GM19455 (cell line): ENCODE data around the gene HNRNPH1.
"Not testable (repeated sequence)": the region's sequence is repeated elsewhere in the genome, so short reads cannot be mapped to it uniquely, and the experiment has no call there.

ENCODE experiments used
- ATAC-seq: cut with Tn5 transposase; IDR thresholded peaks from one replicate; pipeline ENCODE4 v1.9.1; 2021; ENCODE audit not compliant: unreplicated experiment

Gene HNRNPH1, protein sequence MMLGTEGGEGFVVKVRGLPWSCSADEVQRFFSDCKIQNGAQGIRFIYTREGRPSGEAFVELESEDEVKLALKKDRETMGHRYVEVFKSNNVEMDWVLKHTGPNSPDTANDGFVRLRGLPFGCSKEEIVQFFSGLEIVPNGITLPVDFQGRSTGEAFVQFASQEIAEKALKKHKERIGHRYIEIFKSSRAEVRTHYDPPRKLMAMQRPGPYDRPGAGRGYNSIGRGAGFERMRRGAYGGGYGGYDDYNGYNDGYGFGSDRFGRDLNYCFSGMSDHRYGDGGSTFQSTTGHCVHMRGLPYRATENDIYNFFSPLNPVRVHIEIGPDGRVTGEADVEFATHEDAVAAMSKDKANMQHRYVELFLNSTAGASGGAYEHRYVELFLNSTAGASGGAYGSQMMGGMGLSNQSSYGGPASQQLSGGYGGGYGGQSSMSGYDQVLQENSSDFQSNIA

DNA sequence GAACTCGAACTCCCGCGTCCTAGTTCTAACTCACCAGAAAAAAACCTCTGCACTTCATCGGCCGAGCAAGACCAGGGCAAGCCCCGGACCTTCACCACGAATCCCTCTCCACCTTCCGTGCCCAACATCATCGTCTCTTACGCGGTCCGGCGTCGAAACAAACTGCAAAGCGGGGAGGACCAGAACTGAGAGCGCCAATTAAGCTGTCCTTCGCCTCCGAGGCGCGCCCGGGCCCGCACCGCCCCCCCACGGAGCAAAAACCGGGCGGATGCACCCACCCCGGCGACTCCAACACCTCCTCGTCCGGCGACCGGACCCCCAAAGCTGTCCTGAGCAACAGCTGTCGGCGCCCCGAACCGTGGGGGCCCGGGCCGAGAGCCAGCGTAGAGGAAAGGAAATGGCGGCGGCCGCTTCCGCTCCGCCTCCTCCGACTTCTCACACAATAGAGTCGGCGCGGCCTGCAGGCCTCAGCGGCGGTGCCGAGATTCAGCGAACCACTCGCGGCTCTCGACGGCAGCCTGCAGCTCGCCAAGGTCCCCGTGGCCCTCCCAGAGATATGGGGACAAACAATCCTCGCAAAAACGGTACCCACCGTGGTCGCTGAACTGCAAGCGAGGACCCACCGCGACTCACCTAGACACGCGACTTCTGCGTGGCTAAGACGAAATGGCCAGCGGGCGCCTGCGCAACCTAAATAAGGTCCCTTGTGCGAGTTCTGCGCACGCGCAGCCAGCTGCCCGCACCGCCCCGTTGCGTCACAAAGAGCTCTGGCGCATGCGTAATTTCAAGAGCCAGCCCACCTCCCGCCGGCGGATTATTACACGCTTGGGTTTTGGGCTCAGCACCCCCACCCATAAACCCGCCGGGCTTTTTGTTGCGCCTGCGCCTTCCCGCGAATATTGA, at the start of gene HNRNPH1:
Gene HNRNPH1 (minus strand): TSS at position 669 of the 903 bp plus-strand sequence. CDS start 538 bp downstream, at position 131.
- peak; percentile 60 for ATAC-seq

DNA sequence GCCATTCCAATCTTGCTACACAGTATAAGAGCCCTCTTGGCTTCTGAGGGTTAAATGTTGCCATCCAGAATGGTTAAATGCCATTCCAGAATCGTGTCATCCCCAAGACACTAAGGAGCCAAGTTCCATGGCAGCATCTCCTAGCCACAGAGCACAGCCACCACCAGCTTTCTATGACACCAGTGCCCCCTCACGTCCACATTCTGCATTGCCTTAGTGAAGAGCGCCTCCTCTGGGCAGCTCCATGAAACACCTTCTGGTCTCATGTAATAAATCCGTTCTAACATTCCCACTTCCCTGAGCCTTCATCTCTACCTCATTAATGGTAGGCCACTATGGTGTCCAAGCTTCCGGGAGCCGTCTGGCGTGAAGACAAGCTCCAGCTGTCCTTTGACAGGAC, 44.9 kb upstream of the HNRNPH1 start:
- ATAC-seq, result peak; percentile 61

DNA sequence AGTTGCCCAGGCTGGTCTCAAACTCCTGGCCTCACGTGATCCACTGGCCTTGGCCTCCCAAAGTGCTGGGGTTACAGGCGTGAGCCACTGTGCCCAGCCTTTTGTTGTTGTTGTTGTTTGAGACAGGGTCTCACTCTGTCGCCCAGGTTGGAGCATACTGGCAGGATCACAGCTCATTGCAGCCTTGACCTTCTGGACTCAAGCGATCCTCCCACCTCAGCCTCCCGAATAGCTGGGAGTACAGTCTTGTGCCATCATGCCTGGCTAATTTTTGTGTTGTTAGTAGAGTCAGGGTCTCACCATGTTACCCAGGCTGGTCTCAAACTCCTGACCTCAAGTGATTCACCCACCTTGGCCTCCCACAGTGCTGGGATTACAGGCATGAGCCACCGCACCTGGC, 38.2 kb upstream of the HNRNPH1 start:
- not testable (repeated sequence) for ATAC-seq

DNA sequence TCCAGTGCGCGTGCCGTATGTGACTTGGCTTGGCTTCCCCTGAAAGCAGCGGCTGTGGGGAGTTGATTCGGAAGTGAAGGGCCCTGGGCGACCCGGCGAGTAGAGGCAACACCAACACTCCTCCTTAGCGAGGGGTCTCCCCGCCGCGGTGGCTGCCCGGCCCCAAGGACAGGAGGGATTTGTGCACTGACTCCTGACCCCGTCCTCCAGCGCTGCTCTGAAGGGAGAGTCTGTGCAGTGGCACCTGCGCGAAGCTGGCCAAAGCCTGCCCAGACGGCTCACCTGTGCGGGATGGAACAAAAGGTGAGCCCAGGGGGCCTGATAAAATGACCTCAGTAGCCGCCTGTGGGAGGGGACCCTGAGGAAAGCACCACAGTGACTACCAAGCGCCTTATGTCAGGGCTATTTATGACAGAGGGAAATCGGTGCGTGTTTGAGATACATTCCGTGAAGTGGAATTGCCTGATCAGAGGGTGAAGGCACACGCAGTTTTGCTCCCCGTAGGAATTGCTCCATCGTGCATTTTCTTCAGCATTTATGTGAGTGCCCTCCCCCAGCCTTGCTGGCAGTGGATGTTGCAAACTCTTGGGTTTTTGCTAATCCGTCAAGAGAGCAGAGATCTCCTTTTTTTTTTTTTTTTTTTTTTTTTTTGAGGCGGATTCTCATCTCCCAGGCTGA, 34.8 kb upstream of the HNRNPH1 start:
- peak; percentile 57 for ATAC-seq

DNA sequence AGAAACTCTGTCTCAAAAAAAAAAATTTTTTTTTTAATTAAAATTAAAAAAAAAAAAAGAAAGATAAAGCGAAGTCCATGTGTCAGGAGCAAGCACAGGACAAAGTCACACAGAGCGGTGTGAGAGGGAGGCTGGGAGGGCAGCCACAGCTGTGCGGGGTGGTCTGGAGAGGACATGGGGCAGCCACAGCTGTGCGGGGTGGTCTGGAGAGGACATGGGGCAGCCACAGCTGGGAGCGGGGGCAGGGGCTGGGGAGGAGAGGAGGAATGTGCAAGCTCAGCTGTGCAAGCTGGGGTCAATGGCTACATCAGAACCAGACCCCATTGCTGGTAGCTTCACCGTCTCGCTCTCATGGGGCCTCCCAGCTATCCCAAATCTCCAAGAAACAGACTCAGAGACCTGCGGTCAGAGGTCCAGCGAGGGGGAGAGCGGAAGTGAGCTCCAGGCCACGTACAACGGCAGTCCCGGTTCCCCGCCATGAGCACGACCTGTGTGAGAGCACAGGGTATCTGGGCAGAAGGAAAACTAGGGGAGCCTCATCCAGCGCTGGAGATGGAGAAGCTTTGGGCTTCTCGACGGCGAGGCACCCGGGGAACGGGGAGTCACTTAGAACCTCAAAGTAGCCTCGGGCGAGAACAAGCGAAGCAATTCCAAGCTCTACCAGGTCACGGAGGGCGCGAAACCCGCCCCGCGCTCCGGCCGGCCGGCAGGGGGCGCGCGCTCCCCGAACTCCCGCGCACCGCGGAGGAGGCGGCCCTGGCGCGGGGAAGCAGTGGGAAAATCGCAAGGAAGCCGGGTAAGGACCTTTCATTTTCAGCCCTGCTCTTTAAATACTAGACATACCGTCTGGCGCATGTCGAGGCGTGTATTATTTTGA, 34.1 kb upstream of the HNRNPH1 start:
- ATAC-seq, result peak; percentile 89

DNA sequence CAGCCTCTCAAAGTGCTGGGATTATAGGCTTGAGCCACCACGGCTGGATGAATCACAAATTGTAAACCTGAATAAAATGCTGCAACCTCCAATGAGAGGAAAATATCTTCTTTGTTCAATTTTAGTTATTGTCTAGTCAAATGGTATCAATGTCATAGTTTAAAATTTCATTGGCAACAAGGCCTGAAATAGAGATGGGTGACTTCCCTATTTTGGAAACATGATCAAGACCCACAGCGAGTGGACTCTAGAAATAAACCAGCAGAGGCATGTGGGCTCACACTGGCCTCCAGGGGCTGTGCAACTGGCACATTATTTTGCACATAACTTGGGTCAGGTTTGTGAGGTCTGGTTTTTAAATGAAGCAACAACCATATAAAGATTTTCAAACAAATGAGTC, 29.7 kb upstream of the HNRNPH1 start:
- ATAC-seq, result not testable (repeated sequence)

DNA sequence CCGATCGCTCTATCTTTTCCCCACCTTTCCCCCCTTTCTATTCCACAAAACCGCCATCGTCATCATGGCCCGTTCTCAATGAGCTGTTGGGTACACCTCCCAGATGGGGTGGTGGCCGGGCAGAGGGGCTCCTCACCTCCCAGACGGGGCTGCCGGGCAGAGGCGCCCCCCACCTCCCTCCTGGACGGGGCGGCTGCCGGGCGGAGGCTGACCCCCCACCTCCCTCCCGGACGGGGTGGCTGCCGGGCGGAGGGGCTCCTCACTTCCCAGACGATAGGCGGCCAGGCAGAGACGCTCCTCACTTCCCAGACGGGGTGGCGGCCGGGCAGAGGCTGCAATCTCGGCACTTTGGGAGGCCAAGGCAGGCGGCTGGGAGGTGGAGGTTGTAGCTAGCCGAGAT, 26.8 kb upstream of the HNRNPH1 start:
- not testable (repeated sequence) for ATAC-seq

DNA sequence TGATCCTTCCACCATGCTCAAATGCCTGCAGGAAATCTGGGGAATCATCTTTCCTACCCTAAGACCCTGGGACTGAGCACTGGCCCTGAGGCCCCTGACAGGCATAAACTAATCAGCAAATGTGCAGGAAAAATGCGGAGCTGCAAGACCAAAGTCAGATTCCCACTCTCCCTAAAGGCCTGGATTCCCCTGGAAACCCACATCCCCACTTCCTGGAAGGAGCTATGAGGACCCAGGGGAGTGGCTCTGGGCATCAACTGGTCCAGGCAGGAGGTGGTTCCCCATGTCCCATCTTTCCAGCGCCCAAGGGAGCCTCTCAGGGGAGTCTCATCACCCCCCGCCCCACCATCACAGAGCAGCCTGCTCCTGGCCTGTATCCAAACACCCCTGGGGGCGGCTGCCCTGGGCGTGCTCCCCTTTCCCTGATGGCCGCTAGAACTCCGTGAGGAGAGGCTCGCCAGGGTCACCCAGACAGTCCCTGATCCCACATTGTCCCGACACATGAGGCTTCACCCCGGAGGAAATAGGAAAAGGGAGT, 25.8 kb upstream of the HNRNPH1 start:
- ATAC-seq, result not testable (repeated sequence)

DNA sequence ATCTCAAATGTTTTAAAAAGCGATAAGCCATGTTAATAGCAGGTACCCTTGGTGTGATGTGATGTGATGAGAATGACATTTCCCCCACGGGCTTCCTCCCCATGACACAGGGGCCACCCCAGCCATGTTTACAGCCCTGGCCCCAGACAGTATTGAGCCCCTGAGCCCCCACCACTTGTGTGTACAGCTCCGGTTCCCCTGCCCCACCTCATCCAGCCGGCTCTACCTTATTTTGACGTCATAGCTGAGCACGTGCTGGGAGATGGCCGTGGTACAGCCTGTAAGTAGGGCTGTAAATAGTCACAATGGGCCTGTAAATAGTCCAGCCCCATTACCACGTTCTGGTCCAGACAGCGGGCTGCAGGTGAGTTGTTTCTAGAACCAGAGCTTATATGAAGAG, 24.9 kb upstream of the HNRNPH1 start:
- ATAC-seq, result no peak

DNA sequence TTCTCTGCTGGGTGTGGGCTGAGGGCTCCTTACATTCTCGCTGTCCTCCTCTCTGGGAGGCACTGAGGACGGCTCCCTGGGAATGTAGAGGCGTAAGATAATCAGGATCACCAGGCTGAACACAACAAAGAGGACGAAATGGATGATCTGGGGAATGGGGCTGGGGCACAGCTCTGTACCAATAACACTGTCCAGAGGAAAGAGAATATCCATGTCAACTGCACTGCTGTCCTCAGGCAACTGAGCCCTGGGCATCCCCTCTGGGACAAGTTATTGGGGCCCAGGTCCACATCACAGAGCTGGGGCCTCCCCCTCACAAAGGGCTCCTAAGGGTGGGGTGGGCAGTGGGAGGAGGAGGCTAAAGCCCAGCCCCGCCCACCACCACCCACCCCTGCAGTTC, 21.3 kb upstream of the HNRNPH1 start:
- not testable (repeated sequence) for ATAC-seq

DNA sequence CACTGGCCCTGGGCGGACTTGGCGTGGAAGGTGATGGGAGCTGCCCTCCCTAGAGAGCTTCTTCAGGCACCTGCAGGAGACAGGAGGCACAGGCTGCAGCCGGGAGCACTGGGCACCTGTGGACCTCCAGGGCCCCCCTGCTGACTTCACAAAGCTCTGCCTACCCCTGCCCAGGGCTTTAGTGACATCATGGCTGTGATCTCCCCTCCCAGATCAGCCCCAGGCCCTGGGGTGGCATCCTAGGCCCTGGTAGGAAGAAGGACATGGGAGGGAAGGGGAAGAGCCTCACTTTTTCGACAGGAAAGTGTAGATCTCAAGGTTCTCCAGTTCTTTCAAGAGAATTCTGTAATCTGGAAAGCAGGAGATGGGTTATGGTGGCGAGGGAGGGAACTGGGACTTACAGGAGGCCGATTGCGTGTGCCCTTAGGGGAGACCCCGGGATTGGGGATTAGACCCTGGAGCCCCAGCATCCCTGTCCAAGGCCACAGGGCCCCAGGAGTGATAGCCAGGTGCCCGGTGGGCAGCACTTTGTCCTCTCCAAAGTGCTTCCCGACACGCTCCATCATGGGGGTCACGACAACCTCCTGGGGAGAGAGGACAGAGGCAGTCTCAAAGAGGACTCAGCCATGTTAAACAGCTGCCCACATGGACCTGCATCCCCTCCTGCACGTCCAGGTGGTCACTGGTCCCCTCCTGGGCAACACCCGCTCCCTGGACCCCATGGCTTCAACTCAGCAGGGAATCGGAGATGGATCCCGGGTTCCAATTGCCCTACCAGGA, 19.9 kb upstream of the HNRNPH1 start:
- ATAC-seq, result not testable (repeated sequence)

DNA sequence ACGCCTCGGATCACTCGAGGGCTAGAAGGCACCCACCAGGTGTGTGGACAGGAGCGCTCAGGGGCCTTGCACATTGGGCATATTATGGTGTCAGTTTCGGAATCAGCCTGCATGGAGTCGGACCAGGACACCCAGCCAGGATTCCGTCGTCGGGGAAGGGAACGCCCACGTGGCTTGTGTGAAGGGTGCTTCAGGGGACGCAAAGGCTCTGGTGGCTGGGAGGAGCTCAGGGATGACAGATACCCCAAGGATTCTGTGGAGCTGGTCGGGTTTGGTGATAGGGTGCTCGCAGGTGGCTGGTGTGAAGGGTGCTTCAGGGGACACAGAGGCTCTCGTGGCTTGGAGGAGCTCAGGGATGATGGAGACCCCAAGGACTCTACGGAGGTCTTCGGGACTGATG, 19.2 kb upstream of the HNRNPH1 start:
- ATAC-seq, result not testable (repeated sequence)

DNA sequence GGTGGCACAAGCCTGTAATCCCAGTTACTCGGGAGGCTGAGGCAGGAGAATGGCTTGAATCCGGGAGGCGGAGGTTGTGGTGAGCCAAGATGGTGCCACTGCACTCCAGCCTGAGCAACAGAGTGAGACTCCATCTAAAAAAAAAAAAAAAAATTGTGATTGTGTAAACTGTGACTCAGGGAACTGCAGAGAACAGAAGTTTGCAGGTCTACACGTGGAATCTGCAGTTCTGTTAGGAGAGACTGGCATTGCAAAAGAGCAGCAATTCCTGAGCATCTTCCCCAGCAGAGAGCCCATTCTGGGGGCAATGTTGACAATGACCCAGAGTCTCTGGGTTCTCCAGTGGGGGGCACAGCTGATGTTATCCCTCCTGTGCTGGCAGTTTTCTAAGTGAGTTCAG, 18.3 kb upstream of the HNRNPH1 start:
- ATAC-seq, result not testable (repeated sequence)

DNA sequence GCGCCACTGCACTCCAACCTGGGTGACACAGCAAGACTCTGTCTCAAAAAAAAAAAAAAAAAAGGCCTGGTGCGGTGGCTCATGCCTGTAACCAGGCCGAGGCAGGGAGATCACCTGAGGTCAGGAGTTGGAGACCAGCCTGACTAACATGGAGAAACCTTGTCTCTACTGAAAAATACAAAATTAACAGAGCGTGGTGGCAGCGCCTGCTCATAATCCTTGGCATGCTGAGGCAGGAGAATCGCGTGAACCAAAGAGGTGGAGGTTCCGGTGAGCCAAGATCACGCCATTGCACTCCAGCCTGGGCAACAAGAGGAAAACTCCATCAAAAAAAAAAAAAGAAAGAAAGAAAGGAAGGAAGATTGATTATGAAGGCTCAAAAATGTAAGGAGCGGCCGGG, 15.8 kb upstream of the HNRNPH1 start:
- not testable (repeated sequence) for ATAC-seq

DNA sequence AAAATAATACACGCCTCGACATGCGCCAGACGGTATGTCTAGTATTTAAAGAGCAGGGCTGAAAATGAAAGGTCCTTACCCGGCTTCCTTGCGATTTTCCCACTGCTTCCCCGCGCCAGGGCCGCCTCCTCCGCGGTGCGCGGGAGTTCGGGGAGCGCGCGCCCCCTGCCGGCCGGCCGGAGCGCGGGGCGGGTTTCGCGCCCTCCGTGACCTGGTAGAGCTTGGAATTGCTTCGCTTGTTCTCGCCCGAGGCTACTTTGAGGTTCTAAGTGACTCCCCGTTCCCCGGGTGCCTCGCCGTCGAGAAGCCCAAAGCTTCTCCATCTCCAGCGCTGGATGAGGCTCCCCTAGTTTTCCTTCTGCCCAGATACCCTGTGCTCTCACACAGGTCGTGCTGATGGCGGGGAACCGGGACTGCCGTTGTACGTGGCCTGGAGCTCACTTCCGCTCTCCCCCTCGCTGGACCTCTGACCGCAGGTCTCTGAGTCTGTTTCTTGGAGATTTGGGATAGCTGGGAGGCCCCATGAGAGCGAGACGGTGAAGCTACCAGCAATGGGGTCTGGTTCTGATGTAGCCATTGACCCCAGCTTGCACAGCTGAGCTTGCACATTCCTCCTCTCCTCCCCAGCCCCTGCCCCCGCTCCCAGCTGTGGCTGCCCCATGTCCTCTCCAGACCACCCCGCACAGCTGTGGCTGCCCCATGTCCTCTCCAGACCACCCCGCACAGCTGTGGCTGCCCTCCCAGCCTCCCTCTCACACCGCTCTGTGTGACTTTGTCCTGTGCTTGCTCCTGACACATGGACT, 11.1 kb upstream of the HNRNPH1 start:
- ATAC-seq, result peak; percentile 94

DNA sequence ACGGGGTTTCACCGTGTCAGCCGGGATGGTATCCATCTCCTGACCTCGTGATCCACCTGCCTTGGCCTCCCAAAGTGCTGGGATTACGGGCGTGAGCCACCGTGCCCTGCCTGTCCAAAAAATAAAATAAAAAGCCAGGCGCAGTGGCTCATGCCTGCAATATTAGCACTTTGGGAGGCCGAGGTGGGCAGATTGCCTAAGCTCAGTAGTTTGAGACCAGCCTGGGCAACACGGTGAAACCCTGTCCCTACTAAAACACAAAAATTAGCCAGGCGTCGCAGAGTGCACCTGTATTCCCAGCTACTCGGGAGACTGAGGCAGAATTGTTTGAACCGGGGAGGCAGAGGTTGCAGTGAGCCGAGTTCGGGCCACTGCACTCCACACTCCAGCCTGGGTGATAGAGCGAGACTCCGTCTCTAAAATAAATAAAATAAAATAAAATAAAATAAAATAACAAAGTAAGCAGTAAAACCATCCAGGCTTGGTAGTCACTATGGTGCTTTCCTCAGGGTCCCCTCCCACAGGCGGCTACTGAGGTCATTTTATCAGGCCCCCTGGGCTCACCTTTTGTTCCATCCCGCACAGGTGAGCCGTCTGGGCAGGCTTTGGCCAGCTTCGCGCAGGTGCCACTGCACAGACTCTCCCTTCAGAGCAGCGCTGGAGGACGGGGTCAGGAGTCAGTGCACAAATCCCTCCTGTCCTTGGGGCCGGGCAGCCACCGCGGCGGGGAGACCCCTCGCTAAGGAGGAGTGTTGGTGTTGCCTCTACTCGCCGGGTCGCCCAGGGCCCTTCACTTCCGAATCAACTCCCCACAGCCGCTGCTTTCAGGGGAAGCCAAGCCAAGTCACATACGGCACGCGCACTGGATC, 10.3 kb upstream of the HNRNPH1 start:
- ATAC-seq, result peak; percentile 51

DNA sequence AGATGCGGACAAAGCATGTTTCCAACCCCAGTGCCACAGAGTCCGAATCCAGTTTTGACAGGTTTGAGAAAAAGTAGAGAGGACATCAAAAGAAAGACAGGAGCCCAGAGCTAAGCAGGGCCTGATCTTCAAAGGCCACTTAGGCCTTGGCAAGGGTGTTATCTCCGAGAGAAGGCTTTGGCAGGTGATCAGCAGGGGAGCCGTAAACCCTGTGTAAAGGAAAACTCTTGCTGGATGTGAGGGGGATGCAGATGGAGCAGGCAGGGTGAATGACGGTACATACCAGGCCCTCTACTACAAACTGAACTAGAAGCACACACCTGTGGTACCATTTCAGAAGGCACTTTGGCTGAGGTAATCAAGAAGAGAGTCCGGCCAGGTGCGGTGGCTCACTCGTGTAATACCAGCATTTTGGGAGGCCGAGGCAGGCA, 1.4 kb upstream of the HNRNPH1 start:
- no peak for ATAC-seq
